Spinal cord (tissue), 10 donors: ENCODE data around the gene HGFAC. TPM values are rescaled to one million over a fixed set of nuclear protein-coding genes. Genes with fewer than 3 reads are reported as not detected.

Source experiments
- DNase-seq, 6 donors: peaks; one replicate each; pipeline versions ENCODE4 v3.0.0 to v3.0.0-alpha.2; 2013 to 2015; ENCODE audit warnings: low spot score in 6 of 6, low read depth in 4 of 6
- H3K27ac ChIP-seq: one replicate; pipeline ENCODE4 v1.5.1; 2013; ENCODE audit warnings: low read depth, low read length, control low read depth
- H3K27me3 ChIP-seq: one replicate; pipeline ENCODE4 v1.6.1; 2013; ENCODE audit warnings: low read length; ENCODE audit not compliant: control insufficient read depth, insufficient read depth
- H3K36me3 ChIP-seq: one replicate; pipeline ENCODE4 v1.6.1; 2013; ENCODE audit warnings: low read length; ENCODE audit not compliant: control insufficient read depth, insufficient read depth
- H3K4me1 ChIP-seq: one replicate; pipeline ENCODE4 v1.6.1; 2013; ENCODE audit warnings: low read length; ENCODE audit not compliant: control insufficient read depth, insufficient read depth
- H3K4me3 ChIP-seq: one replicate; pipeline ENCODE4 v1.5.1; 2013; ENCODE audit warnings: low read depth, low read length, control low read depth
- H3K9me3 ChIP-seq: one replicate; pipeline ENCODE4 v1.6.1; 2013; ENCODE audit warnings: low read length; ENCODE audit not compliant: control insufficient read depth, insufficient read depth
- WGBS: methylation state at CpG from one replicate; pipeline ENCODE4 v1.1.5; 2013; ENCODE audit warnings: missing lambda C conversion rate; ENCODE audit not compliant: insufficient coverage; 5-methylcytosine and 5-hydroxymethylcytosine counted together
- polyA plus RNA-seq, 2 donors: library from polyadenylated mRNA; unstranded; fragments of 120-200 nt; gene quantifications; one replicate each; pipeline ENCODE4 v1.2.1, GENCODE V29; 2013; ENCODE audit not compliant: insufficient read length in 2 of 2
- total RNA-seq, 2 donors: library from RNA; depleted of rRNA in 1 of 2; stranded (reverse); fragments of 120-200 nt in 1 of 2; fragments of >200 nt in 1 of 2; gene quantifications; one replicate each; pipeline versions ENCODE4 v1.2.3 to v1.2.4, GENCODE V29; 2013 to 2014
- donor health status: healthy.

HGFAC gene
- total and polyA plus RNA-seq, 4 donors = 0.40 to 6.1 (median 3.5) TPM

DNA sequence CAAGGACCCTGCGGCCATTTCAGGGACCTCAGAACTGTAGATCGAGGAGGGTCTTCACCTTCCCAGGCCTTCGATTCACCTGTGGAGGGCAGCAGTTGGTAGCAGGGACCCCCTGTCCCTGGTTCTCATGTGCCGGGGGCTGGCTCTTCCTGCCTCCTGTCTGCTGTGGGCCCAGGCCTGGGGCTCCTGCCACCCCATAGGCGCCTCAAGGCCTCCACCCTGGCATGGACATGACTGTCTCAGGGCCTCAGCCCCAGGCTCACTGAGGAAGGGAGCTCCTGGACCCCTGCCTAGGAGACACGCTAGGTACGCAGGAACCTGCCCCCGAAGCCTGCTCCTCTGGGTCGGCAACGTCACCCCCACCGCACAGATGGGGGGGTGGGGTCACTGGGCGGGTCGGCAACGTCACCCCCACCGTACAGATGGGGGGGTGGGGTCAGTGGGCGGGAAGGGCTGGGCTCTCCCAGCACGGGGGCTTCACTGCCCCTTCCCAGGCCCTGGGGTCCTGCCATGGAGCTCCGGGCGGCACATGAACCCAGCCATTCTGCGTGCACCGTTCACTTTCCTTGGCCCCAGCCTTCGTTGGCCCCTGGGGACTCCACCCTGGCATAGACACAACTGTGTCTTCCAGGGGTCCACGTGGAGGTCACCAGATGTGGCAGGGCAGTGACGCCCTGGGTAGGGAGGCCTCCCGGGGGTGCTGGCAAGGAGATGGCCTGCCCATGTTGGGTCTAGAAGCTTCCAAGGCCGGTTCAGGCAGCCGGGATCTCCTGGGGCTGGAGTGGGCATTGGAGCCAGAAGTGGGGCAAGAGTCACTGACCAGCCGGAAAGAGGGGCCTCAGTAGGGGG is 3.5 kb upstream of the HGFAC start:
- no peak for DNase-seq
- no peaks in the 10 kb centered on the region for H3K9me3 ChIP-seq
- WGBS = 76% methylated on average over 25 of the region's 28 CpGs
- peaks cover 32% of the 10 kb centered on the region for H3K4me1 ChIP-seq
- peaks cover 81% of the 10 kb centered on the region for H3K36me3 ChIP-seq
- no peak overlapping the region for H3K4me3 ChIP-seq
- no peaks in the 10 kb centered on the region for H3K27me3 ChIP-seq
- no peak overlapping the region for H3K27ac ChIP-seq

DNA sequence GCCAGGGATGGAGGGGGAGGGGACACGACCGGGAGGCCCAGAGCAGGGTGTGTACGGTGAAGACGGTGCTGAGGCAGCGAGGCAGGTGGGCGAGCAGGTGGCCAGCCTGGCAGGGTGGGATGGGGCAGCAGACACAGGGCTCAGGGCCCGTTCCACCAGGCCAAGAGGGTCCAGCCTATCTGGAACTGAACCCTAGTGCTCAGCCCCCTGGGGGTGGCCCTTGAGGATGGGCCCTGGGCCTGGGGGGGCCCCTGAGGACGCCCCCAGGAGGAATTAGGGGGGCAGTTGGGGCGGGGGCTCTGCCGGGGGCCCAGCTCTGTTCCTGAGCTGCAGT is 3.0 kb upstream of the HGFAC start:
- H3K27me3 ChIP-seq = no peaks in the 10 kb centered on the region
- peaks cover 75% of the 10 kb centered on the region for H3K36me3 ChIP-seq
- 79% methylated on average over 9 of the region's 10 CpGs for WGBS
- H3K27ac ChIP-seq = no peak overlapping the region
- peaks cover 33% of the 10 kb centered on the region for H3K4me1 ChIP-seq
- H3K4me3 ChIP-seq = no peak overlapping the region
- no peak for DNase-seq
- no peaks in the 10 kb centered on the region for H3K9me3 ChIP-seq

DNA sequence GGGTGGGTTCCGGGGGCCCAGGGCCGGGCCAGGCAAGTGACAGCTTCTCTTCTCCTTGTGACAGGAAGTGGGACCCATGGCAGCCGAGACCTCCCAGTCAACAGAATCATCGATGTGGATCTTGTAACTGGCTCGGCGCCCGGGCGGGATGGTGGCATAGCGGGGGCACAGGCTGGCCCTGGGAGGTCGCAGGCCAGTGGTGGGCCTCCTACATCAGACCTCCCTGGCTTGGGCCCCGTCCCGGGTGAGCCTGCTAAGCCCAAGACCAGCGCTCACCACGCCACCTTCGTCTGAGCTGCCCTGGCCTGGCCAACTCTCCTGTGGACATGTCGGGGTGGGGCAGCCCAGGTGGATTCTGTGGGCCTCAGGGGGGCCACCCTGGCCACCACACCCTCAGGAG is 2.4 kb upstream of the HGFAC start:
- no peaks in the 10 kb centered on the region for H3K9me3 ChIP-seq
- peaks cover 32% of the 10 kb centered on the region for H3K4me1 ChIP-seq
- H3K4me3 ChIP-seq = no peak overlapping the region
- WGBS = 89% methylated on average over 16 of the region's 16 CpGs
- peaks cover 75% of the 10 kb centered on the region for H3K36me3 ChIP-seq
- H3K27ac ChIP-seq = no peak overlapping the region
- no peak for DNase-seq
- H3K27me3 ChIP-seq = no peaks in the 10 kb centered on the region

DNA sequence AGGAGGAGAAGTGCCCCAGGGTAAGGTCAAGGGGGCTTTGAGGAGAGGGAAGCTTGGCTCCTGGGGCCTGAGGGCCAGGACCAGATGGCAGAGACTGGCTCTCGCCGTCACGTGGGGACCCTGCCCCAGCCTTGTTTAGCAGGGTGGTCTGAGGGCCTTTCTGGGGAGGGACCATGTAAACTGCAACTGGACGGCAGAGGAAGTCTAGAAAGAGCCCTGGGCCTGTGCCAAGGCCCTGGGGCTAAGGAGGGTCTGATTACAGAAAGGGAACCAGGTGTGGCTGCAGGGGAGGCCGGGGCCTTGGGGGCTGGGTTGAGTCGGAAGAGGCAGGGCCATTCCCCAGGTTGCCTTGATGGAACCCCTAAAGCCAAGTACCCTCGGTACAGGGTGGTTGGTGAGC is 1.8 kb upstream of the HGFAC start:
- 80% methylated on average over 7 of the region's 7 CpGs for WGBS
- no peak overlapping the region for H3K27ac ChIP-seq
- peaks cover 26% of the 10 kb centered on the region for H3K4me1 ChIP-seq
- no peaks in the 10 kb centered on the region for H3K27me3 ChIP-seq
- no peak for DNase-seq
- H3K36me3 ChIP-seq = peaks cover 75% of the 10 kb centered on the region
- H3K4me3 ChIP-seq = no peak overlapping the region
- H3K9me3 ChIP-seq = no peaks in the 10 kb centered on the region

DNA sequence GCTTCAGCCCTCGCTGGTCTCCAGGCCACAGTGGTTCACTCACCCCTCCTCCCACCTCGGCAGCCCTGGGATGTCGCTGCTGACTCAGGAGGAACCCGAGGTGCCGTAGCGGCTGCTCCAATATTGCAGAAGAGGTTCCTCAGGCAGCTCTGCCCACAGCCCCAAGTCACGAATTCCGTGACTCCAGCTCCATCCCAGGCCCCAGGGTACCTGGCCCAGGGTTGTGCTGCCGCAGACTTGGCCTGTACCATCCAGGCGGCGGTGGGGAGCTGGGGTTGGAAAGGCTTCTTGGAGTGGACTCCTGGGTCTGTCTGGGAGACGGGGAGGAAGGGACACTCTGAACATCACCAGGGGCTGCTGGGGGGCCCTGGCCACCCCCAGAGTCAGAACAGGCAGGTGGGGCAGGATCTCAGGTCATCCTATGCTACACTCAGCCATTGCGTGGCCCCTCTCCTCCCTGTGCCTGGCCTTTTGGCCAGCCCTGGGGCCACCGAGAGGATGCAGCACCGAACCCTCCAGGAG is 728 bp upstream of the HGFAC start:
- Histone ChIP-seq H3K27ac (no peak overlapping the region), H3K27me3 (no peaks in the 10 kb centered on the region), H3K4me3 (no peak overlapping the region), H3K9me3 (no peaks in the 10 kb centered on the region), H3K36me3 (peaks cover 73% of the 10 kb centered on the region), H3K4me1 (peaks cover 23% of the 10 kb centered on the region)
- DNase-seq = no peak
- whole genome bisulfite sequencing = 83% methylated on average over 14 of the region's 15 CpGs

DNA sequence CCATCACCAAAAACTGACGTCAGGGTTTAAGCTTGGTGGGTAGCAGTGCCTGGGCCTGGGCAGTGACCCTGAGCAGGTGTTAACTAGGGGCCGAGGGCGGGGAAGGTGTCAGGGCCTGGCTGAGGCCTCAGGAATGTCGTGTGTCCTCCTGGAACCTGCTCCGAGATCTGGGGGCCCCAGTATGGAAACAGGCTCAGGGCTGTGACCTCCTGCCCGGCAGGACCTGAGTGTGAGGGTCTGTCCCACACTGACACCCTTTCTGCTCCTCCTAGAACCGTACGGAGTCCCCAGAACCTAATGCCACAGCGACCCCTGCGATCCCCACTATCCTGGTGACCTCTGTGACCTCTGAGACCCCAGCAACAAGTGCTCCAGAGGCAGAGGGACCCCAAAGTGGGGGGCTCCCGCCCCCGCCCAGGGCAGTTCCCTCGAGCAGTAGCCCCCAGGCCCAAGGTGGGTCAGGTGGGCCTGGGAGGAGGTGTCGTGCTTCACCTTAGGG is 741 bp downstream of the HGFAC start:
- WGBS = 79% methylated on average over 12 of the region's 14 CpGs
- DNase-seq = no peak
- H3K4me3 ChIP-seq = no peak overlapping the region

DNA sequence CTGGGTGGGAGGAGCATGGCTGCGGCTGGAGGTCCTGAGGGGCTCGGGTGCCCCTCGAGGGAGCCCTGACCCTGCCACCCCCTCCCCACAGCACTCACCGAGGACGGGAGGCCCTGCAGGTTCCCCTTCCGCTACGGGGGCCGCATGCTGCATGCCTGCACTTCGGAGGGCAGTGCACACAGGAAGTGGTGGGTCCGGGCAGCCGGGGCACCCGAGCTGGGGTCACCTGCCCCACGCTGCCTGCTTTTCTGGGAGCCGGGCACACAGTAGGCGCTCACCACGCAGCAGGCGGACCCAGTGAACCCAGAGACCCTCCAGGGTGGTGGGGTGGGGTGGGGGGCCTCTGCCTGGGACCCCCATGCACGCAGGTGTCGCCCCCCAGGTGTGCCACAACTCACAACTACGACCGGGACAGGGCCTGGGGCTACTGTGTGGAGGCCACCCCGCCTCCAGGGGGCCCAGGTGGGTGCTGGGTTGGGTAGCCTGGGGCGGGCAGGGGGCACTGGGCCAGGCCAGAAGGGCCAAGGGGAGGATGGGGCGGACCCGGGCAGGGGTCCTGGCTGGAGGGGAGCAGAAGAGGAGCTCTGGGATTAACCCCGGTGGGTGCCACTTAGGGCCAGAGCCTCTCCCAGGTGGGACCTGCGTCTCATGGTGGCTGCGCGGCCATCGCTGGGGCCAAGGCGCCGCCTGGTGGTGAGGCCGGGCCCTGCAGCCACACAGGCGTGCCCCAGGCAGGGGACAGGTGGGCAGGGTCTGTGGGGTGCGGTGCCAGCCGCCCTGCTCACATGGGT is 1.4 kb downstream of the HGFAC start:
- Histone ChIP-seq H3K4me3 (no peak overlapping the region), H3K27me3 (no peaks in the 10 kb centered on the region), H3K36me3 (peaks cover 72% of the 10 kb centered on the region), H3K9me3 (no peaks in the 10 kb centered on the region), H3K4me1 (peaks cover 22% of the 10 kb centered on the region), H3K27ac (no peak overlapping the region)
- 53% methylated on average over 35 of the region's 36 CpGs for WGBS
- DNase-seq = peak in 2 of 6 donors; percentile 33 to 42

More for the DNA sequence above, 741 bp downstream of the HGFAC start:
- Histone ChIP-seq H3K4me1 (peaks cover 23% of the 10 kb centered on the region), H3K27me3 (no peaks in the 10 kb centered on the region), H3K36me3 (peaks cover 72% of the 10 kb centered on the region), H3K9me3 (no peaks in the 10 kb centered on the region), H3K27ac (no peak overlapping the region)

DNA sequence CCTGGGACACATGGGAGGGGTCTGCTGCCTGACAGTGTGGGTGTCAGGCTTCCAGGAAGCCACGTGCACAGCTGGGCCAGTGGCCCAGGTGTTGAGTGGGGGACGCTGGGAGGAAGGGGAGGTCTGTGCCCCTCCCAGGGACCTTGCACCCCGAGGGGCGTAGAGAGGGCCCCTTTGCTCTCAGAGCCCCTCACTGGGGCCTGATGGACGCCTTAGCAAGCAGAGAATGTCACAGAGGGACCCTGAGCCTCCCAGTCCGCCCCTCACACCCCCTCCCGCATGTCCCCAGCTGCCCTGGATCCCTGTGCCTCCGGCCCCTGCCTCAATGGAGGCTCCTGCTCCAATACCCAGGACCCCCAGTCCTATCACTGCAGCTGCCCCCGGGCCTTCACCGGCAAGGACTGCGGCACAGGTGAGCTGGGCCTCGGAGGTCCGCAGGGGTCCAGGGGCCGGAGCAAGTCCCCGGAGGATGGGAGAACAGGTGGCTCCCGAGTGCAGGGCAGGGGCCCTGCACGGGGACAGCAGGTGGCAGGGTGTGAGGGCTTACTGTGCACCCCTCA is 2.1 kb downstream of the HGFAC start:
- peaks cover 72% of the 10 kb centered on the region for H3K36me3 ChIP-seq
- 77% methylated on average over 17 of the region's 17 CpGs for whole genome bisulfite sequencing

DNA sequence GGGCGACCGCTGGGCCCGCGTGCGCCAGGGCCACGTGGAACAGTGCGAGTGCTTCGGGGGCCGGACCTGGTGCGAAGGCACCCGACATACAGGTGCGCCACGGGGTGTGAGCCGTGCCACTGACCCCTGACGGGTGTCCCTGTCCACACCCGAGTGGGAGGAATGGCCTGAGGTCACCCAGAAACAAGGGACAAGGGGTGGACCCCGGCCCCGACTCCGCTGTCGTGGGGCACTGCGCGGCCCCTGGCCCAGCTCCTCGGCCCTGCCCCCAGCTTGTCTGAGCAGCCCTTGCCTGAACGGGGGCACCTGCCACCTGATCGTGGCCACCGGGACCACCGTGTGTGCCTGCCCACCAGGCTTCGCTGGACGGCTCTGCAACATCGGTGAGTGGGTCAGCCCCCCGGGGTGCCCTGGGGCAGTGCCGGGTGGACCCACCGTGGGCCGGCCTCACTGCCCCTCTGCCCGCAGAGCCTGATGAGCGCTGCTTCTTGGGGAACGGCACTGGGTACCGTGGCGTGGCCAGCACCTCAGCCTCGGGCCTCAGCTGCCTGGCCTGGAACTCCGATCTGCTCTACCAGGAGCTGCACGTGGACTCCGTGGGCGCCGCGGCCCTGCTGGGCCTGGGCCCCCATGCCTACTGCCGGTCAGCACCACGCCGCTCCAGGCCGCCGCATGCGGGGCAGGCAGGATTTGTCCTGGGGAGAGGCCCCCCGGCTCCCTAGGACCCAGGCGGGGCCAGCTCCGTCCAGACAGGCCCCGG is 2.8 kb downstream of the HGFAC start:
- Histone ChIP-seq H3K36me3 (peaks cover 73% of the 10 kb centered on the region), H3K27me3 (no peaks in the 10 kb centered on the region), H3K4me1 (peaks cover 17% of the 10 kb centered on the region), H3K4me3 (no peak overlapping the region), H3K9me3 (no peaks in the 10 kb centered on the region), H3K27ac (no peak overlapping the region)
- 90% methylated on average over 52 of the region's 56 CpGs for WGBS
- no peak for DNase-seq

More for the DNA sequence above, 2.1 kb downstream of the HGFAC start:
- Histone ChIP-seq H3K4me3 (no peak overlapping the region), H3K9me3 (no peaks in the 10 kb centered on the region), H3K4me1 (peaks cover 17% of the 10 kb centered on the region), H3K27me3 (no peaks in the 10 kb centered on the region), H3K27ac (no peak overlapping the region)
- DNase-seq = no peak
